NOMO-1 (cell line): ENCODE measurements around the gene GFPT2.

Experiments used
- DNase-seq, 2 experiments: peaks; one replicate each; lab custom pipeline; 2025; ENCODE audit not compliant: unreplicated experiment in 2 of 2; lab: John Stamatoyannopoulos, UW

The GFPT2 gene

GRCh38 chr5:180334751-180335613, 18.2 kb downstream of the GFPT2 start:
- no peak for DNase-seq

GRCh38 chr5:180334176-180334575, 19.0 kb downstream of the GFPT2 start:
- DNase-seq: no peak

- DNase-seq: no peak
Observed at GRCh38 chr5:180333661-180334060, 19.5 kb downstream of the GFPT2 start.

- no peak for DNase-seq
Observed at GRCh38 chr5:180332861-180333260, 20.3 kb downstream of the GFPT2 start.

- no peak for DNase-seq
Observed at GRCh38 chr5:180332051-180332517, 21.1 kb downstream of the GFPT2 start.

GRCh38 chr5:180331647-180331950, 21.5 kb downstream of the GFPT2 start:
- DNase-seq: no peak

GRCh38 chr5:180330810-180331646, 22.1 kb downstream of the GFPT2 start:
- no peak for DNase-seq

- no peak for DNase-seq
Observed at GRCh38 chr5:180330270-180330648, 22.9 kb downstream of the GFPT2 start.

- DNase-seq: no peak
Observed at GRCh38 chr5:180329606-180330269, 23.4 kb downstream of the GFPT2 start.

- no peak for DNase-seq
Observed at GRCh38 chr5:180329138-180329435, 24.0 kb downstream of the GFPT2 start.

- DNase-seq: peak; percentile 34 to 74
Observed at GRCh38 chr5:180328296-180329137, 24.6 kb downstream of the GFPT2 start.

GRCh38 chr5:180326989-180327565, 26.1 kb downstream of the GFPT2 start:
- no peak for DNase-seq

- no peak for DNase-seq
Observed at GRCh38 chr5:180324601-180324950, 28.6 kb downstream of the GFPT2 start.

- DNase-seq: no peak
Observed at GRCh38 chr5:180323941-180324600, 29.1 kb downstream of the GFPT2 start.

- DNase-seq: no peak
Observed at GRCh38 chr5:180323160-180323559, 30.0 kb downstream of the GFPT2 start.

- DNase-seq: no peak
Observed at GRCh38 chr5:180318456-180319089, 34.6 kb downstream of the GFPT2 start.

- DNase-seq: no peak
Observed at GRCh38 chr5:180316586-180316985, 36.5 kb downstream of the GFPT2 start.

- peak in 1 of 2 experiments; percentile 32 for DNase-seq
Observed at GRCh38 chr5:180315762-180316212, 37.3 kb downstream of the GFPT2 start.
